ENCODE data around the gene FBRSL1. TPM values are rescaled to one million over a fixed set of nuclear protein-coding genes. Genes with fewer than 3 reads are reported as not detected.
"Not testable (repeated sequence)": the region's sequence is repeated elsewhere in the genome, so short reads cannot be mapped to it uniquely, and the experiment has no call there.

FBRSL1 gene
- 10.7 and 12.7 TPM in 2 replicates for total RNA-seq (2014; rRNA removed; shearing (Covaris generic); ENCODE audit: low replicate concordance)

DNA sequence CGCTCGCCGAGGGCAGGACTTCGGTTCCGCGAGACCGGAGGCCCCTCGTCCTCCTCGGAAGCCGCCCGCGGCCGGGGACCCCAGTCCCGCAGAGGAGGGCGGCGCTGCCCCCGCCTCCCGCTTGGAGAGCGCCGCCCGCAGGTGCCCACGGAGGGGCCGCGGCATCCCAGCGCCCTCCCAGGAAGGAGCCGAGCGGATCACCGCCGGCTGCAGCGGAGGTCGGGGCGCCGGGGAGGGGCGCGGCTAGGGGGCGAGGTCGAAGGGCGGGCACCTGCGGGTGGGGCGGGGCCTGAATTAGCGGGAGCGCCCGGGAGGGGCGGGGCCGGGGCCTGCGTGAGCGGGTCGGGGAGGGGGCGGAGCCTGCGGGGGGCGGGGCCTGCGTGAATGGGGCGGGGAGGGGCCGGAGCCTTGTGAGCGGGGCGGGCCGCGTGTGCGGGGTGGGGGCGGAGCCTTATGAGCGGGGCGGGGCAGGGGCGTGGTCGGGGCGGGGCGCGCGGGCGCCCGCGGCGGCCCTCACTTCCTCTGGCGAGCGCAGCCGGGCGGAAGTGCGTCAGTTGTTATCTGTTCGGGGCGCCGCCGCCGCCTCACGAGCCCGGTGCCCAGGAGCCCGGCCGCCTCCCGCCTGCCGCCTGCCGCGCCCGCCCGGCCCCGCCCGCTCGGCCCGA, at the start of gene FBRSL1:
Gene FBRSL1 (plus strand): TSS at position 550 of the 665 bp plus-strand sequence.
- Histone ChIP-seq H3K9me3 (no peaks in the 10 kb centered on the region), H3K27me3 (no peaks in the 10 kb centered on the region)

DNA sequence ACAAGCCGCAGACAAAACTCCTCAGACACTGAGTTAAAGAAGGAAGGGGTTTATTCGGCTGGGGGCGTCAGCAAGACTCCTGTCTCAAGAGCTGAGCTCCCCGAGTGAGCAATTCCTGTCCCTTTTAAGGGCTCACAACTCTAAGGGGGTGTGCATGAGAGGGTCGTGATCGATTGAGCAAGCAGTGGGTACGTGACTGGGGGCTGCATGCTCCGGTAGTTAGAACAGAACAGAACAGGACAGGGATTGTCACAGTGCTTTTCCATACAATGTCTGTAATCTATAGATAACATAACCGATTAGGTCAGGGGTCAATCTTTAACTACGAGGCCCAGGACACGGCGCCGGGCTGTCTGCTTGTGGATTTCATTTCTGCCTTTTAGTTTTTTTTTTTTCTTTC, 49.5 kb upstream of the FBRSL1 start:
- not testable (repeated sequence) for DNase-seq, H3K27me3 ChIP-seq, H3K36me3 ChIP-seq, H3K4me3 ChIP-seq, H3K9me3 ChIP-seq

More for the DNA sequence above, at the start of gene FBRSL1:
- peaks cover 10% of the 10 kb centered on the region for H3K36me3 ChIP-seq
- H3K4me3 ChIP-seq = peak within 1 kb of the TSS; percentile 84
- peak; percentile 88 for DNase-seq

DNA sequence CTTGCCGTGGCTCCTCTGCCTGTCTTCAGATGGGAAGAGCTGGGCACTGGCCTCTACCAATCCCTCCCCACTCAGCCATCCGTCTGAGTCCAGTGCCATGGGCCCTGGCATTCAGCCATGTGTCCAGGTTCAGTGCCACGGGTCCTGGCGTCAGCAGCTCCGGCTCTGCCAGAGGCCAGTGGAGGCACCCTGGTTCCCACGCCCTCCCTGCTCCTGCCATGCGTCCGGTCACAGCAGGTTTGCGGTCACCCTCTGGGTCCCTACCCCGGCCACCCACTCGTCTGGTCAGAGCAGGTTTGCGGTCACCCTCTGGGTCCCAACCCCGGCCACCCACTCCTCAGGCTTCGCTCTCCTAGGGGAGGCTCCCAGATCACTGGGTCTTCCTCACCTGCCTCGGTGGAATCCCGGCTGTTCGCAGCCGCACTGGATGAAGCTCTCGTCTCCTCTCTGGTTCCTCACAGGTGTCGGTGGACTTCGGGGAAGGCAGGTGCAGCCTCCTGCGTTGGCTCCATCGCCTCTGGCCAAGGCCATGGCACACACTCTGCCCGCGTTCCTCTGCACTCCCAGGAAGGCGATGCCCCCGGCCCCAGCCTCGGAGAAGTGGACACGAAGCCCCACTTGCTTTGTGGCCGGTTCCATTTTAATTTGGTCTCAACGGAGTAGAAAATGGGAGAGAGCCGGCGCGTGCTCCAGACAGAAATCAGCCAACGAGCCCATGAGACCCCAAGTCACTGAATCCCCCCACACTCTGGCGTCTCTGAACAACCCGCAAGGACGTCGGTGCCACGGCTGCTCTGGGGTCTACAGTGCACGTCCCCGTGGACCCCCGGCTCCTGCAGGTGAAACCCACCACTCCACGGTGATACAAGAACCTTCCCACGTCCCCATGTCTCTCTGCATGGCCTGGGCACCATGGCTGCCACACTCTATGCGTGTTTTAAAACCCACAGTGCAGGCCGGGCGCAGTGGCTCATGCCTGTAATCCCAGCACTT, 47.8 kb upstream of the FBRSL1 start:
- Histone ChIP-seq H3K9me3 (no peaks in the 10 kb centered on the region), H3K36me3 (no peaks in the 10 kb centered on the region), H3K4me3 (no peak overlapping the region), H3K27me3 (0 out of 2 replicates have a peak, but pooled peaks cover under 1% of the 10 kb centered on the region)
- no peak for DNase-seq

DNA sequence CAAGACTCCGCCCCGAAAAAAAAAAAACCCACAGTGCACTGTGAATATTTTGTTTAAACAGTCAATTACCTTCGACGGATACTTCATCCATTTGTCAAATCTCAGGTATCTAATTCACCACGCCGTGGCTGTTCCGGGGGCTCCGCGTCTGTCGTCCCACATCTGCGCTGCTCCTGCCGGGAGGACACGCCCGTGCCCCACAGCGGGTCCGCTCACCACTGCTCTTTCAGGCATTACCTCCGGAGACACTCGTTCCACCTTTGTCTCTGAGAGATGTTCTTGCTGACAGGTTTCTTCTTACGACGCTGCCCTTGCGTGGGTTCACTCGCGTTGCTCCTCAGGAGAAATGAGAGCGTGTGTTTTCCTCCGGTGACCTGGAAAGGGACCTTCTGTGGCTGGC, 46.9 kb upstream of the FBRSL1 start:
- Histone ChIP-seq H3K4me3 (no peak overlapping the region), H3K27me3 (no peaks in the 10 kb centered on the region), H3K36me3 (no peaks in the 10 kb centered on the region), H3K9me3 (no peaks in the 10 kb centered on the region)
- DNase-seq = no peak

DNA sequence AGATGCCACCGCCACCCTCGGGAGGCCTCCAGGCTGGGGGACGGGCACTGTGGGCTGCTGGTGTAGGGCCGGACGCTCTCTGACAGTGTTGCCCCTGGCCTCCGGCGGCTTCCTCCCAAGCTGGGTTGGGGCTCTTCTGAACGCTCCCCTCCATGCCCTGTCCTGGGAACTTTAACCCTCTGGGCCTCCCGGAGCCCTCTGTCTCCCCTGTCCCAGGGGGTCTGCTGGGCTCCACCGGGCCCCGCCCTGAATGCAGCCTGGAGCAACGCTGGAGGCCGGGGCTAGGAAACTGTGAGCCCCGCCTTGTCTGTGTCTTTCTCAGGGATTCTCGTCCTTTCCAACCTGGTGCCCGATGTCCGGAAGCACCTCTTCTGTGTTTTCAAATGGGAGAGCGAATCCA, 45.7 kb upstream of the FBRSL1 start:
- Histone ChIP-seq H3K27me3 (no peaks in the 10 kb centered on the region), H3K36me3 (no peaks in the 10 kb centered on the region), H3K9me3 (no peaks in the 10 kb centered on the region), H3K4me3 (no peak overlapping the region)
- no peak for DNase-seq

DNA sequence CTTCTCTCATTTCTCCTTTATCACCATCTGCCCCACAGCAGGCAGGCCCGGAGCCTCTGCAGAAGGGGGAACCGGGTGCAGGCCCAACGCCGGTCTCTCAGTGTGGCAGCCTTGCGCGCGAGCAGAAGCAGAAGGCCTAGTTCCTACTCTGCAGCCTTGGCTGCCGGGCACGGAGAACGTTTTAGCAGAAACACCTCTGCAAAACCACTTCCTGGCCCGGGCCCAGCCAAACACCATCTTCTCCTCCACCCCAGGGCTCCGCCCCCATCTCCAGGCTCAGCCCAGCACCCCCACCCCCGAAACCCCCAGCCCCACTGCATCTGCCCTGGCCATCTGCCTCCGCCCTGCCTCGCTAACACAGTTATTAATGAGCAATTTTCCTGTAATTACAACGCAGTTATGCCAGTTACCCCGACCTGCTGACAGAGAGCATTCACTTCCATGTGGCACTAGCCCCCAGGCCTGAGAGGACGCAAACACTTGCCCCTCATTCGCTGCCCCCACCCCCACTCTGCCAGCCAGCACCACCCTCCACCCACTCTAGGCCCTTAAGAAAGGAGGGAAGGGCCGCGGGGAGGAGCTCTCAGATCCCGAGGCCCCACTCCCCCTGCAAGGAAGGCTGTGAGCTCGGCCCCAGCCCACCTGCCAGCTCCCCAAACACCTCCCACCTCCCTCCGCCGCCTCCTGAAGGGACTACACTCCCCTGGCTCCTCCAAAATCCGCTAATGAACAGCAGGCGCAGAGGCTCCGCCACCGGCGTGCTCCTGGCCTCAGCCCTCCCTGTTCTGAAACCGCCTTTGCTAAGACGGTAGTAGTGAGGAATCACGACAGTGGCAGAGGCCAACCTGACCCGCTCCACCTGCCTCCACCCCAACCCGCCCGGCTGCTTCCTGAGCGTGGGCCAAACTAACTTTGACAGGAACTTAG, 44.7 kb upstream of the FBRSL1 start:
- Histone ChIP-seq H3K4me3 (peak overlapping the region; percentile 36), H3K36me3 (no peaks in the 10 kb centered on the region), H3K9me3 (no peaks in the 10 kb centered on the region), H3K27me3 (no peaks in the 10 kb centered on the region)
- DNase-seq = no peak

DNA sequence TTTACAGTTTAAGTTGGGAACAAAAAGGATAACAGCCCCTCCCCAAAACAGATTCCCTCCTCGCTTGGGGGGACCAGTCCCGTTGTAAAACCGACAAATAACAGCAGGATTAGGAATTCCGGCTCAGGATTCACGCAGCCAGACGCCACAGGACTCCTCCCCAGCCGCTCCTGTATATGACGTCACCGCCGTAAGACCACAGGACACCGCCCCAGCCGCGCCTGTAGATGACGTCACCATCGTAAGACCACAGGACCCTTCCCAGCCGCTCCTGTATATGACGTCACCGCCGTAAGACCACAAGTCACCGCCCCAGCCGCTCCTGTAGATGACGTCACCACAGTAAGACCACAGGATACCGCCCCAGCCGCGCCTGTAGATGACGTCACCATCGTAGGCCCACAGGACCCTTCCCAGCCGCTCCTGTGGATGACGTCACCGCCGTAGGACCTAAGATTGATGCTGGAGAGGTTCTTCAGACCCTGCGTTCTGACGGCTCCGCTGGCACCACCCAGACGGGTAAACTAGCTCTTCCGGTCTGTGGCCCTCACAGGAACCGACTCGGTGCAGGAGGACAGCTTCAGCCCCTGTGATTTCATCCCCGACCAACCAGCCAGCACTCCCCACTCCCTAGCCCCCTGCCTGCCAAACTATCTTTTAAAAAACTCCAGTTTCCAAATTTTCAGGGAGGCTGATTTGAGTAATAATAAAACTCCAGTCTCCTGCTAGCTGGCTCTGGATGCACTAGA, 43.9 kb upstream of the FBRSL1 start:
- Histone ChIP-seq H3K9me3 (no peaks in the 10 kb centered on the region), H3K4me3 (peak overlapping the region; percentile 36), H3K36me3 (no peaks in the 10 kb centered on the region), H3K27me3 (no peaks in the 10 kb centered on the region)
- peak; percentile 88 for DNase-seq

DNA sequence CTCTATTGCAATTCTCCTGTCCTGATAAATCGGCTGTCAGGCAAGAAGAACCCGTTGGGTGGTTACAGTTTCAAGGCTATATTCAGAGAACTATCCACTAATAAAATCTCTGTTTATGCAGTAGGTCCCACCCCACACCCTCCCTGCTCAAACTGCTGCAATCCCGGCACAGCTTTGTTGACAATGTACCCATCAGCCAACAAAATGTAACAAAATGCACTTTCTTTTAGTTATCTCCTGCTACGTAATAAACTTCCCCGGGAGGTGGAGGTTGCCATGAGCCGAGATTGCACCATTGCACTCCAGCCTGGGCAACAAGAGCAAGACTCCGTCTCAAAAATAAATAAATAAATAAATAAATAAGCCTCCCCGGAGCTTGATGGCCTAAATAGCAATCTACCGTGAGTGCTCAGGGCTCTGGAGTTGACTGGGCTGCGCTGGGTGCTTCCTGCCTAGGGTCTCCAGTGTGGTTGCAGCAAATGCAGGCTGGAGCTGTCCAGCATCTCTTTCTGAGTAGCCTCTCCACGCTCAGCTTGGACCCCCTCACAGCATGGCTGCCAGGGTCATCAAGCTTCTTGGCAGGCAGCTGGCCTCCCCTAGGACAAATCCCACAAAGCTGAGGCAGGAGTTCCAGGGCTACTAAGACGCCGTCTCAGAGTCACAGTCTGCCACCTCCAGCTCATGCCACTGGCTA, 43.2 kb upstream of the FBRSL1 start:
- H3K9me3 ChIP-seq = no peaks in the 10 kb centered on the region
- peak overlapping the region; percentile 36 for H3K4me3 ChIP-seq
- H3K27me3 ChIP-seq = no peaks in the 10 kb centered on the region
- H3K36me3 ChIP-seq = no peaks in the 10 kb centered on the region
- no peak for DNase-seq

DNA sequence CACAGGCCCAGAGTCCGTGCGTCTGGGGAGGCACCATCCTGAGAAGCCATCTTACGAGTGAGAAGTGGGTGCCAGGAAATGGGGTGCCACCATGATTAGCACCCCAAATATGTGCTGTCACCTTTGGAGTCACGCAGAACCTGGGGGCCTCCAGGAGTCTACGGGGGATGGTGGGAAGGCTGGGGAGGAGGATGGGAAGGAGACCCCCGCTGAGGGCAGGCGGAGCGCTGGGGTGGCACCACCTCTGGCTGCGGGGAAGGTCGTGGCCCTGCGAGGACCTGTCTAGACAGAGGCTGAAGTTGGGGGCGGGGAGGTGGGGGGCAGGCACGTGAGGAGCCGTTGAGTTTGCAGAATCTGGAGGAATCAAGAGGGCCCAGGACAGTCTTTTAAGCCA, 42.6 kb upstream of the FBRSL1 start:
- no peaks in the 10 kb centered on the region for H3K9me3 ChIP-seq

DNA sequence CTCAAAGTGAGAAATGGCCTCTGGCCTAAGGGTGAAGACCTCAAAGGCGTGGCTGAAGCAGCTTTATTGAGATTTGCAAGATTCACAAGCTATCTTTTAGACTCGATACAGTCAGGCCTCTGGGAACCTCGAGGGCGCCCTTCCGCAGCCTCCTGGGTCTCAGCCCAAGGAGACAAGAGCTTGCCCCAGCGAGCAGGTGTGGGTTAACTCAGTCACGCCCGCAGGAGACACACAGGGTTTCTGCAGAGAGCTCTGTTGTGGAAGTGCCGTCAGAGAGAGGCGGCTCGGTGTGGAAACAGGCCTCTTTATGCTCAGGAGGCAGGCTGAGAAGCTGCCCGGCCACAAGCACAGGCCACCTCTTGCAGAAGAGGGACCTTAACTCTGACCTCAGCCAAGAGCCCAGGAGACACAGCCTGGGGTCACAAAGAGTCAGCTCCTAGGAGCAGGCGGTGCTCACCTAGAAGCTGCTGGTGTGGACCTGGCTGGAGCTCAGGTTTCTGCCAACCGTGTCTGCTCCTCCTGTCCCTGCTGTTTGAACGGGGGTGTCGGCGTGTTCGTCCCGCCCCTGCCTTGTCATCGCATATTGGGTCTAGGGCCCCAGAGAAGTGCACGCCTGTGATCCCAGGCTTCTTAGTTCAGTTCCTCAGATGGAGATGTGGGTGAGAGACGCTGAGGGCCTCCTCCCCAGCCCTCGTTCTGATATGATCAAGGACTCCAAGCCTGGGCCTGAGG, 42.1 kb upstream of the FBRSL1 start:
- no peaks in the 10 kb centered on the region for H3K27me3 ChIP-seq
- H3K36me3 ChIP-seq = no peaks in the 10 kb centered on the region
- H3K9me3 ChIP-seq = no peaks in the 10 kb centered on the region
- no peak for DNase-seq
- H3K4me3 ChIP-seq = no peak overlapping the region

More for the DNA sequence above, 42.6 kb upstream of the FBRSL1 start:
- Histone ChIP-seq H3K36me3 (no peaks in the 10 kb centered on the region), H3K27me3 (no peaks in the 10 kb centered on the region), H3K4me3 (no peak overlapping the region)
- DNase-seq = no peak

DNA sequence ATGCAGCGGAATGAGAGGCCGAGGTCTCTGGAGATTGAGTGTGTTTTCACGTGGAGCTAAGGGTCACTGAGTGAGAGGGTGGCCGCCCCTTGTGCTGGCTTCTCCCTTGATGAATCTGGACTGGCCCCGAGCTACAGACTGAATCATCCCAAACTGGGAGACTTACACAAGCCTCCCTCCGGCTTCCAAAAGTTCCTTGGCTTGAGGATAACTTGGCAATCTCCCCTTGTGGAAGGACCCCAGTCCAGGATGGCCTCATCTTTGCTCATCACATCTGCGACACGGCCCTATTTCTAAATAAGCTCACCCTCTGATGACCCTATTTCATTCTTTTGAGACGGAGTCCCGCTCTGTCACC, 41.5 kb upstream of the FBRSL1 start:
- H3K9me3 ChIP-seq = no peaks in the 10 kb centered on the region
- no peaks in the 10 kb centered on the region for H3K27me3 ChIP-seq
- no peak overlapping the region for H3K4me3 ChIP-seq
- DNase-seq = no peak
- no peaks in the 10 kb centered on the region for H3K36me3 ChIP-seq

DNA sequence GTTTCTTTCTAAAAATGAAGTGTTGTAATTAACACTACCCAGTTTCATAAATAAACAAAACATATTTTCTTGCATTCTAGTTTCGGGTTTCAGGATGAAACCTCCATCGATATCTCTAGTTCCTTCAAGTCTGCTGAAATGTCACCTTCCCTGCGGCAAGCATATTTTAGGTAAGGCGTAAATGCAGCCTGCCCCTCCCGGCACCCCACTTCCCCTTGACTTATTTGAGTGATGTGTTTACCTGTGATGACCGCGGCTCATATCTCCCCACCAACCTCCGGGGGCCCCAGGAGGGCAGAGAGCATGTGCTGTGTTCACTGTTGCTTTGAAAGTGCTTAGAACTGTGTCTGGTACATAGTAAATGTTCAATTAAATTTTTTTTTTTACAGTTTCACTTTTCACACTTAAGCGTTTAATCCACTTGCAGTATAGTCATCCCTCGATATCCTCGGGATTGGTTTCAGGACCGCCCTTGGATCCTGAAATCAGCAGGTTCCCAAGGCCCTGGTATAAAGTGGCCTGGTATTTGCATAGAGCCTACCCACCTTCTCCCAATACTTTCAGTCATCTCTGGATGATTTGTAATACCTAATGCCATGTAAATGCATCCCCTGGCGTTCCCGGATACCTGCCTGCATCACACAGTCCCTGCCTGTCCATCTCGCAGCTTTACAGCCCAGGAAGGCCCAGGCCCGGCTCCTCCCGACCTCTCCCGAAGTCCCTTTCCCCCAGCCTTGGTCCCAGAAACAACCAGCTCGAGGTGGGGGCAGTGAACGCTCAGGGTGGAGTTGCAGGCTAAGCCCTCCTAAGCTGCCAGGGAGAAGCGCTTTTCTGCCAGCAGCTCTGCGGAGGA, 40.2 kb upstream of the FBRSL1 start:
- H3K9me3 ChIP-seq = no peaks in the 10 kb centered on the region
- no peak overlapping the region for H3K4me3 ChIP-seq
- H3K27me3 ChIP-seq = no peaks in the 10 kb centered on the region
- DNase-seq = no peak
- no peaks in the 10 kb centered on the region for H3K36me3 ChIP-seq

DNA sequence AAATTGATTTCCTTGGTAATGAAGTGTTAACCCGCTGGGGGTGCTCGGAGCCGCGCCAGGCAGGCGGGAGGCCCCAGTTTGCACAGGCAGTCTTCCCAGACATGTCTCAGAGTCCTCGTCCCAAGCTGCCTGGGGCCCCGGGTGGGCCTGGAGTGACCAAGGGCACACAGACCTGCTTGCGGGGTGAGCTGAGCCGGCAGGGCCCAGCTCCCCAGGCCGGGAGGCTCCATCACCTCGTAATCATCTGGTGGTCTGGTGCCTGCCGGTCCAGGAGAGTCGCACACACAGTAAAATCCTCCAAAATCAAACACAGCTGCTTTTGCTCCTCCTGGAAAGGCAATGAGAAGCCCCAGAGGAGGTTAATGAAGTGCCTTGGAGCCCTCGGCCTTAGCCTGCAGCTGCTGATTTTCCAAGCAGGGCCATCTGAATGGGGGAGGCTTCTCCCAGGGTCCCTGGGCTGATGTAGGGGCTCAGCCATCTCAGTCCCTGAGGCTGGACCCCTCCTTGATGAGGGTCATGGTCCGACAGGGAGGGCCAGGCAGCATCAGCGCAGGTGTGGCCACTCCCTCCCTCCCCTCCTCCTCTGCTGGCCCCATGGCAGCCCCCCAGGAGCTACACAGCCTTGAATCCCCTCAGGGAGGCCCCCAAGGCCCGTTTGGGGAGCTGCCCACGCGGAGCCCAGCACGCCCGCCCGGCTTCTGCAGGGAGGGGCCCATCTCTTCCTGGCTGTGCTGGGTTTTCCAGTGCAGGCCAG, 39.4 kb upstream of the FBRSL1 start:
- Histone ChIP-seq H3K4me3 (no peak overlapping the region), H3K36me3 (no peaks in the 10 kb centered on the region), H3K27me3 (no peaks in the 10 kb centered on the region), H3K9me3 (no peaks in the 10 kb centered on the region)
- DNase-seq = no peak
